SK-N-SH (cell line): ENCODE measurements around the gene SNX3.

Experiments used
- CTCF ChIP-seq: fragments of 200-600 bp; sonication (generic); IDR thresholded peaks from 2 replicates; pipeline ENCODE4 v1.6.1; 2017; ENCODE audit warnings: antibody characterized with exemption, mild to moderate bottlenecking, moderate library complexity
- FOSL2 ChIP-seq: IDR thresholded peaks from 2 replicates; pipeline ENCODE4 v1.4.0; 2012; ENCODE audit warnings: low read depth, mild to moderate bottlenecking, moderate library complexity, borderline replicate concordance
- NFIC ChIP-seq: IDR thresholded peaks from 2 replicates; pipeline ENCODE4 v1.4.0; 2012; ENCODE audit warnings: borderline replicate concordance
- PBX3 ChIP-seq: IDR thresholded peaks from 2 replicates; pipeline ENCODE4; 2012
- RAD21 ChIP-seq: IDR thresholded peaks from 2 replicates; pipeline ENCODE4 v1.6.1; 2012; ENCODE audit warnings: mild to moderate bottlenecking, low read length
- SMC3 ChIP-seq: IDR thresholded peaks from 2 replicates; pipeline ENCODE4 v1.6.1; 2012; ENCODE audit warnings: low read depth, low read length, improper control_type of control experiment
- USF2 ChIP-seq: fragments of 150-350 bp; IDR thresholded peaks from 2 replicates; pipeline ENCODE4 v1.6.1; 2017; ENCODE audit warnings: antibody characterized with exemption, low read length, low read depth, borderline replicate concordance

DNA sequence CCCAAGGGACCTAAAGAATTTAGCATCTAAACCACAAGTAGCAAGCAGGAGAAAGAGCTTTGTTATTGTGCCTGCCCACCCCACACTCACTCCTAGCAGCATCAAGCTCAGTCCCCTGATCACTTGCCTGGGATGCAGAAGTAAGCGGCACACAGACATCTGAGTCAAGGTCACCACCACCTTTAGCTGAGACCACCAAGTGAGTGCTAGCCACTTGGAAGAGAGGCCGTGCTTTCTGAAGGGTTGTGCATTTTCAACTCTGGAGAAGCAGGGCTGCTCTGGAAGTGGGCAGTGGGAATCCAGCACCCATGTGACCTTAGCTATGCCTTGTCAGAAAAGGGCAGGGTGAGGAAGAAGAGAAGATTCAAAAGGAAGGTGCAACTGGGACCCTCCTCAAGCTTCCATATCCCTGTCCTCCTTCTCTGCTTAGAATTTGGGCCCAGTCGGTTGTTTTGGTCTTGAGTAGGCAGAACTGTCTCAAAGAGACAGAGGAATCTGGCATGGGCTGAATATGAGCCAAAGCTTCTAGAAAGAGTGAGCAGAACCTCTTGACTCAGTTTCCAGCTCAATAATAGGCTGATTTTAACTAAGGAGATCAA lies 88.8 kb downstream of the SNX3 start:
- TF ChIP-seq FOSL2 (no peak), CTCF (no peak), NFIC (no peak), SMC3 (no peak), USF2 (no peak), RAD21 (no peak), PBX3 (no peak)
